Measurements from ENCODE around the gene C4BPB. TPM values are rescaled to one million over a fixed set of nuclear protein-coding genes. Genes with fewer than 3 reads are reported as not detected.

The C4BPB gene
- total RNA-seq, 1 donor from 2014 or later: not detected

DNA sequence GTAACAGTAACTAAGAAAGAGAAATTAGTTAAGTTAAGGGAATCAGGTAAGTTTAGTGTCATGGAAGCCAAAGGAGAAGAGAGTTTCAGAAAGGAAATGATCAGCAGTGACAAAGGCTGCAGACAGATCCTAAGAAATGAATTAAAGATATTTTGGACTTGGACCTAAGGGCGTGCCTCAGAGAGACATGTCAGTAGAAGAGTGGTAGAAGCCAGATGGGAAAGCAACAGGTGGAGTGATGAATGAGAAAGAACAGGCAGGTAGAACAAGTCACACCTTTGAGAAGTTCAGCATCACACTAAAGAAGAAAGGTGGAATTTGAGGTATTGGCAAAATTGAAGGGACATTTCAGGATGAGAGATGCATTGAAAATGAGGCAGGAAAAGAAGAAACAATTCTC lies 14.0 kb downstream of the C4BPB start:
- no peak overlapping the region for H3K4me3 Mint-ChIP-seq (ENCODE audit: low read depth)
- H3K27ac Mint-ChIP-seq: no peak overlapping the region
- no peaks in the 10 kb centered on the region for H3K27me3 Mint-ChIP-seq
- no peaks in the 10 kb centered on the region for H3K9me3 Mint-ChIP-seq (ENCODE audit: low read depth)
- no peaks in the 10 kb centered on the region for H3K36me3 Mint-ChIP-seq (ENCODE audit: insufficient read depth)
- TF ChIP-seq, protein P1, sequence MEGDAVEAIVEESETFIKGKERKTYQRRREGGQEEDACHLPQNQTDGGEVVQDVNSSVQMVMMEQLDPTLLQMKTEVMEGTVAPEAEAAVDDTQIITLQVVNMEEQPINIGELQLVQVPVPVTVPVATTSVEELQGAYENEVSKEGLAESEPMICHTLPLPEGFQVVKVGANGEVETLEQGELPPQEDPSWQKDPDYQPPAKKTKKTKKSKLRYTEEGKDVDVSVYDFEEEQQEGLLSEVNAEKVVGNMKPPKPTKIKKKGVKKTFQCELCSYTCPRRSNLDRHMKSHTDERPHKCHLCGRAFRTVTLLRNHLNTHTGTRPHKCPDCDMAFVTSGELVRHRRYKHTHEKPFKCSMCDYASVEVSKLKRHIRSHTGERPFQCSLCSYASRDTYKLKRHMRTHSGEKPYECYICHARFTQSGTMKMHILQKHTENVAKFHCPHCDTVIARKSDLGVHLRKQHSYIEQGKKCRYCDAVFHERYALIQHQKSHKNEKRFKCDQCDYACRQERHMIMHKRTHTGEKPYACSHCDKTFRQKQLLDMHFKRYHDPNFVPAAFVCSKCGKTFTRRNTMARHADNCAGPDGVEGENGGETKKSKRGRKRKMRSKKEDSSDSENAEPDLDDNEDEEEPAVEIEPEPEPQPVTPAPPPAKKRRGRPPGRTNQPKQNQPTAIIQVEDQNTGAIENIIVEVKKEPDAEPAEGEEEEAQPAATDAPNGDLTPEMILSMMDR (IDR thresholded peaks at IDR 0.05; ENCODE audit: unreplicated experiment): no peak
- peaks cover 2% of the 10 kb centered on the region for H3K4me1 Mint-ChIP-seq (ENCODE audit: low read depth)
- no peak for DNase-seq (ENCODE audit: low spot score, unreplicated experiment)

DNA sequence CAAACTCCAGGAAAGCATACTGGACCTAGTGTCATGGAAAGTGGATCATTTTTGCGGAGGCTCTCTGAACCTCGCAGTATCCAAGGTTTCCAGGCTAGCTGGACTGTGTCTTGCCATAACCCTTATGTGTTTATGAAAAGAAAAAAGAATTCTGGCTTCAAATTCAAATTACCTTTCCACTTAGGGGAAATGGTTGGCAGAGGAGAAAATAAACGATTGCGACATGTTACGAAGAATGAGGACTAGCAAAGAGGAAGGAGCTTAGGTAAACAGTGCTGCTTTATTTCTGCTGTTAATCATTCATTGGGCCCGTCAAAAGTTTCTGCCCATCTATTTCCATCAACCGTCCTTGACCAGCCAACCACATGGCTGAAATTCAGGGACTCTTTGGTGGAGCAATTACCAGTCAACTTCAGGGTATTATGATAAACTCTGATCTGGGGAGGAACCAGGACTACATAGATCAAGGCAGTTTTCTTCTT lies 15.3 kb downstream of the C4BPB start, which contains the start of gene C4BPA:
C4BPA (plus strand) TSS at position 342 of the 482 bp plus-strand sequence. CDS start 8,793 bp downstream, outside the sequence.
- TF ChIP-seq, protein P1 (IDR thresholded peaks at IDR 0.05; ENCODE audit: unreplicated experiment): no peak
- no peaks in the 10 kb centered on the region for H3K27me3 Mint-ChIP-seq
- no peak within 1 kb of the TSS for H3K27ac Mint-ChIP-seq
- no peak within 1 kb of the TSS for H3K4me3 Mint-ChIP-seq (ENCODE audit: low read depth)
- H3K9me3 Mint-ChIP-seq (ENCODE audit: low read depth): no peaks in the 10 kb centered on the region
- no peak for DNase-seq (ENCODE audit: low spot score, unreplicated experiment)
- H3K36me3 Mint-ChIP-seq (ENCODE audit: insufficient read depth): no peaks in the 10 kb centered on the region
- peaks cover 2% of the 10 kb centered on the region for H3K4me1 Mint-ChIP-seq (ENCODE audit: low read depth)

DNA sequence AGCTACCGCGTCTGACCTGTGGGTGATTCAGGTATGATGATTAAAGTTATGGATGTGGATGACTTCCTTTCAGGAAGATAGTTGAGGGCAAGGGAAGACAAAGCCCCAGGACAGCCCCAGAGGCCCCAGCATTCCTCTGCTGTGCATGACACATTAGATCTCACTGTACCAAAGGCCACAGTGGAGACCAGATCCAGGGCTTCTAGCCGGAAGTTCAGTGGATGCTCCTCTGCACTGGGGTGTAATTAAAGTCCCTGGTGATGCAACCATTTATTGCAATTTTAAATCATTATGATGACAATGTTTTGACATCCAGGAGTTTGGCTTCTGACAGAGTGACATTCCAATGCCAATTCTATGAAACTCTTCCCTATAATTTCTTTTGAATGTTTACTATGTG lies 20.3 kb downstream of the C4BPB start:
- Mint-ChIP-seq H3K27me3 (peaks cover 3% of the 10 kb centered on the region), H3K27ac (no peak overlapping the region), H3K9me3 (ENCODE audit: low read depth) (no peaks in the 10 kb centered on the region), H3K36me3 (ENCODE audit: insufficient read depth) (no peaks in the 10 kb centered on the region), H3K4me3 (ENCODE audit: low read depth) (no peak overlapping the region), H3K4me1 (ENCODE audit: low read depth) (no peaks in the 10 kb centered on the region)
- no peak for DNase-seq (ENCODE audit: low spot score, unreplicated experiment)
- TF ChIP-seq, protein P1 (IDR thresholded peaks at IDR 0.05; ENCODE audit: unreplicated experiment): no peak

DNA sequence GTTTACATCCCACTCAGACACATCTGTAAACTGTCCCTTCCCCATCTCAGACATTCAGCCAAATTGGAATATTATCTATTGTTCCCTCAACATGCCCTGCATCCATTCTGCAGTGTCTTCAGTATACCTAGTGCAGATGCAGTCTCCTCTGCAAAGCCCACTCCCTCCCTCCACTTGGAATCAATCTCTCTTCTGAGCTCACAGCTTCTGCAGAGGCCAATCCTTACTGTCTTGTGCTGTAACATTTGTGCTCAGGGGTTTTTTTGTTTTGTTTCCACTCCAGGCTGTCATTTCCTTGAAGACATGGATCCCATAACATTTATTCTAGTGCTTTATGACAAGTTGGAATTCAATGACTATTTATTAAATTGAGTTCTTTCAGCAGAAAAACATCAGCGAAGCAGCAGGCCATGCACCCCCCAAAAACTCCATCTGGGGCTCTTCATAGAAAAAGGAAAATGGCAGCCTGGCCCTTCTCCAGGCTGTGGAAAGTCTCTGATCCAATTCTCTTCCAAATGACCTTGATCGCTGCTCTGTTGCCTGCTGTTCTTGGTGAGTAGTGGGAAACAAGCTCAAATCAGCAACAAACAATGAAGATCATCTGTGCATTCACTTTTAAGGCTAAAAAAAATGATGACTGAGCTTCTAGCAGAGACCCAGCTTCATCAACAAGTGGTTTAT lies 24.1 kb downstream of the C4BPB start:
- Mint-ChIP-seq H3K27ac (no peak overlapping the region), H3K27me3 (peaks cover 3% of the 10 kb centered on the region), H3K9me3 (ENCODE audit: low read depth) (no peaks in the 10 kb centered on the region), H3K4me3 (ENCODE audit: low read depth) (no peak overlapping the region), H3K4me1 (ENCODE audit: low read depth) (peaks cover 5% of the 10 kb centered on the region), H3K36me3 (ENCODE audit: insufficient read depth) (no peaks in the 10 kb centered on the region)
- TF ChIP-seq, protein P1 (IDR thresholded peaks at IDR 0.05; ENCODE audit: unreplicated experiment): no peak
- no peak for DNase-seq (ENCODE audit: low spot score, unreplicated experiment)

DNA sequence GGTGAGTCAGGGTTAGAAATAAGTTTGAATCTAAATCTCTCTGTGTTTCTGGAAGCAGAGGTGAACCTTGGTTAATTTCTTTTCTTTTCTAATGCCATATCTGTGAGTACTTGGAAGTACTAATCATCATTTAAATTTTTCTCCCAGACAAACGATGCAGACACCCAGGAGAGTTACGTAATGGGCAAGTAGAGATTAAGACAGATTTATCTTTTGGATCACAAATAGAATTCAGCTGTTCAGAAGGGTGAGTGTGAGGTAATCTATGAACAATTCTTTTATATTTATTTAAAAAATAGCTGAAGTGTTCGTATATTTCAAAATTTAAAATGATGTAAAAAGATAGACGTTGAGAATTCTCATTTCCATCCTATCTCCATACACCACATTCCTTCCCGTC lies 26.6 kb downstream of the C4BPB start:
- H3K27me3 Mint-ChIP-seq: no peaks in the 10 kb centered on the region
- no peaks in the 10 kb centered on the region for H3K36me3 Mint-ChIP-seq (ENCODE audit: insufficient read depth)
- DNase-seq (ENCODE audit: low spot score, unreplicated experiment): no peak
- H3K4me1 Mint-ChIP-seq (ENCODE audit: low read depth): peaks cover 5% of the 10 kb centered on the region
- TF ChIP-seq, protein P1 (IDR thresholded peaks at IDR 0.05; ENCODE audit: unreplicated experiment): no peak
- H3K4me3 Mint-ChIP-seq (ENCODE audit: low read depth): no peak overlapping the region
- H3K27ac Mint-ChIP-seq: no peak overlapping the region
- H3K9me3 Mint-ChIP-seq (ENCODE audit: low read depth): no peaks in the 10 kb centered on the region
